ENCODE results near the gene ITGAV.

GRCh38 chr2:186612026-186612425 is 22.2 kb downstream of the ITGAV start:
- TF ChIP-seq CTCF (conservative IDR thresholded peaks at IDR 0.05; ENCODE audit: low read depth, low read length) = no peak
- no peak for TF ChIP-seq CEBPB (IDR thresholded peaks at IDR 0.05; ENCODE audit: low read depth, low read length)
- TF ChIP-seq POLR2A (IDR thresholded peaks at IDR 0.05; ENCODE audit: low read depth, low read length) = no peak
- no peak for TF ChIP-seq BHLHE40 (IDR thresholded peaks at IDR 0.05; ENCODE audit: low read depth, low read length)
- no peak for TF ChIP-seq MAFK (IDR thresholded peaks at IDR 0.05; ENCODE audit: low read depth, low read length)
- no peak for TF ChIP-seq MAZ (IDR thresholded peaks at IDR 0.05; ENCODE audit: borderline replicate concordance, low read depth, low read length)
